Hepatocyte (in vitro differentiated cells): ENCODE data around the gene GGT6. TPM values are rescaled to one million over a fixed set of nuclear protein-coding genes. Genes with fewer than 3 reads are reported as not detected.
A peak's percentile ranks its signal among the peaks of the same experiment; 100 is the strongest.

Experiments
- DNase-seq: peaks from one replicate; pipeline ENCODE4 v3.0.0-alpha.2; 2016; ENCODE audit warnings: low spot score
- H2AFZ ChIP-seq: fragments of 200-600 bp; sonication (generic); 2 replicates; pipeline ENCODE4 v1.6.0; 2016; ENCODE audit warnings: antibody characterized with exemption, mild to moderate bottlenecking
- H3K27ac ChIP-seq: fragments of 200-600 bp; sonication (generic); 2 replicates; pipeline ENCODE4 v1.5.1; 2016; ENCODE audit warnings: mild to moderate bottlenecking
- H3K27me3 ChIP-seq: fragments of 200-600 bp; sonication (generic); 2 replicates; pipeline ENCODE4 v1.6.1; 2016
- H3K36me3 ChIP-seq: fragments of 200-600 bp; sonication (generic); replicated peaks from 2 replicates; pipeline ENCODE4 v1.5.1; 2016; ENCODE audit warnings: low read depth; ENCODE audit not compliant: insufficient read depth
- H3K4me1 ChIP-seq: fragments of 200-600 bp; sonication (generic); 2 replicates; pipeline ENCODE4 v1.5.1; 2016; ENCODE audit warnings: mild to moderate bottlenecking, moderate library complexity; ENCODE audit not compliant: insufficient read depth
- H3K4me2 ChIP-seq: fragments of 200-600 bp; sonication (generic); 2 replicates; pipeline ENCODE4 v1.6.0; 2016
- H3K4me3 ChIP-seq: fragments of 200-600 bp; sonication (generic); 2 replicates; pipeline ENCODE4 v1.5.1; 2016; ENCODE audit warnings: mild to moderate bottlenecking
- H3K79me2 ChIP-seq: fragments of 200-600 bp; sonication (generic); 2 replicates; pipeline ENCODE4 v1.6.0; 2017; ENCODE audit warnings: mild to moderate bottlenecking
- H3K9me2 ChIP-seq: fragments of 200-600 bp; sonication (generic); replicated peaks from 2 replicates; pipeline ENCODE4 v1.6.0; 2017; ENCODE audit warnings: mild to moderate bottlenecking; ENCODE audit not compliant: insufficient read depth
- H3K9me3 ChIP-seq: fragments of 200-600 bp; sonication (generic); 2 replicates; pipeline ENCODE4 v1.5.1; 2016; ENCODE audit warnings: low read depth, mild to moderate bottlenecking
- H4K20me1 ChIP-seq: fragments of 200-600 bp; sonication (generic); 2 replicates; pipeline ENCODE4 v1.6.0; 2016; ENCODE audit warnings: mild to moderate bottlenecking; ENCODE audit not compliant: insufficient read depth, poor library complexity, severe bottlenecking
- CTCF ChIP-seq: fragments of 200-600 bp; sonication (generic); IDR thresholded peaks from 2 replicates; pipeline ENCODE4 v1.5.1; 2016; ENCODE audit warnings: antibody characterized with exemption, mild to moderate bottlenecking; ENCODE audit not compliant: poor library complexity
- EZH2 ChIP-seq: fragments of 200-600 bp; sonication (generic); IDR thresholded peaks from 2 replicates; pipeline ENCODE4 v1.6.1; 2016; ENCODE audit warnings: antibody characterized with exemption, mild to moderate bottlenecking, borderline replicate concordance
- EZH2phosphoT487 ChIP-seq: fragments of 200-600 bp; sonication (generic); IDR thresholded peaks from one replicate; pipeline ENCODE4 v1.6.1; 2018; ENCODE audit warnings: antibody characterized with exemption, mild to moderate bottlenecking, low read depth, moderate library complexity; ENCODE audit not compliant: unreplicated experiment, severe bottlenecking
- WGBS: methylation state at CpG from one replicate; pipeline ENCODE4 v1.1.6; 2016; ENCODE audit warnings: low lambda C conversion rate; ENCODE audit errors: missing lambda C conversion rate; 5-methylcytosine and 5-hydroxymethylcytosine counted together
- polyA plus RNA-seq: library from polyadenylated mRNA; unstranded; fragments of >200 nt; fragmentation: Nextera tagmentation; extraction: Ambion mirVana; gene quantifications from 2 replicates; pipeline ENCODE4 v1.2.1, GENCODE V29; 2016
- total RNA-seq: library from RNA; depleted of rRNA; stranded (reverse); fragments of >200 nt; gene quantifications from 2 replicates; pipeline ENCODE4 v1.2.3, GENCODE V29; 2014

GGT6 gene
- total and polyA plus RNA-seq, 2 experiments from 2014 or later, result not detected

- Histone ChIP-seq H2AFZ (no peak overlapping the region), H3K9me2 (no peaks in the 10 kb centered on the region), H3K4me1 (peaks cover 57% of the 10 kb centered on the region), H3K79me2 (peaks cover 21% of the 10 kb centered on the region), H4K20me1 (no peaks in the 10 kb centered on the region), H3K27me3 (no peaks in the 10 kb centered on the region), H3K4me2 (no peak overlapping the region), H3K36me3 (no peaks in the 10 kb centered on the region), H3K9me3 (no peaks in the 10 kb centered on the region), H3K27ac (peak overlapping the region; percentile 96), H3K4me3 (no peak overlapping the region)
- DNase-seq, result no peak
- 99% methylated on average over 5 of the region's 5 CpGs for WGBS
- TF ChIP-seq EZH2phosphoT487 (no peak), EZH2 (no peak), CTCF (no peak)
These were observed 41.7 kb upstream of the GGT6 start for GRCh38 chr17:4602041-4602440.

DNA sequence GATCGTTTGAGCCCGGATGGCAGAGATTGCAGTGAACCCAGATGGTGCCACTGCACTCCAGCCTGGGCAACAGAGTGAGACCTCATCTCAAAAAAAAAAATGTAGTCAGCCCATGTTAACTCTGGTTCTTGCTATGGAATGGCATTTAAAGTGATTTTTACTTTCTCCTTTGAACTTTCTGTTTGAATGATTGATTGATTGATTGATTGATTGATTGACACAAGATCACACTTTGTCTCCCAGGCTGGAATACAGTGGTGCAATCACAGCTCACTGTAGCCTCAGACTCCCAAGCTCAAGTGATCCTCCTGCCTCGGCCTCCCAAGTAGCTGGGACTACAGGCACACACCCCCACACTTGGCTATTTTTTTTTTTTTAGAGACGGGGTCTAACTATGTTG, 40.9 kb upstream of the GGT6 start:
- H3K9me3 ChIP-seq, result no peaks in the 10 kb centered on the region
- TF ChIP-seq CTCF (no peak), EZH2 (no peak), EZH2phosphoT487 (no peak)
- H3K79me2 ChIP-seq, result peaks cover 28% of the 10 kb centered on the region
- peaks cover 50% of the 10 kb centered on the region for H3K4me1 ChIP-seq
- H4K20me1 ChIP-seq, result no peaks in the 10 kb centered on the region
- no peak overlapping the region for H3K4me3 ChIP-seq
- H3K9me2 ChIP-seq, result no peaks in the 10 kb centered on the region
- no peak overlapping the region for H2AFZ ChIP-seq
- H3K27ac ChIP-seq, result peak overlapping the region; percentile 96
- WGBS, result 98% methylated on average over 4 of the region's 4 CpGs
- no peak for DNase-seq
- no peaks in the 10 kb centered on the region for H3K27me3 ChIP-seq
- H3K36me3 ChIP-seq, result no peaks in the 10 kb centered on the region
- peak overlapping the region; percentile 69 for H3K4me2 ChIP-seq

DNA sequence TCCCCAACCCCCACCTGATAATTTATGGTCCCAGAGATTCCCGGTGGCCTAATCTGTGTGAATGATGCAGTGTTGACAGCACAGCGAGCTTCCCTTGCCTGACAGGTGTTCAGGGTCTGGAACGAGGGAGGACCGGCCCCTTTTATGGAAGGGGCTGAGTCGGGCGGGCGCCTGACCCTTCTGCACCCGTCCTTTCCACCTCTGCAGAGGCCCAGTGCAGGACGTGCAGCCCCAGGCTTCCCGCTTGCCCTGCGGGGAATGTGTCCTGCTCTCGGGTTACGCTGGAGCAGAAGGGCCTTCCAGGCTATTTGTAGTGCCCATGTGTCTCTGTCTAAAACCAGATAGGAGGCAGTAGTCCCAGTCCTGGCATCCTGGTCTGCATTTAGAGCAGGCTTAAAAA, 40.2 kb upstream of the GGT6 start:
- Histone ChIP-seq H3K4me1 (peaks cover 44% of the 10 kb centered on the region), H3K4me2 (peak overlapping the region; percentile 69), H4K20me1 (no peaks in the 10 kb centered on the region), H3K9me2 (no peaks in the 10 kb centered on the region), H2AFZ (no peak overlapping the region), H3K4me3 (no peak overlapping the region), H3K36me3 (no peaks in the 10 kb centered on the region), H3K79me2 (peaks cover 32% of the 10 kb centered on the region), H3K27ac (peak overlapping the region; percentile 96), H3K9me3 (no peaks in the 10 kb centered on the region), H3K27me3 (no peaks in the 10 kb centered on the region)
- peak; percentile 71 for DNase-seq
- TF ChIP-seq CTCF, result peak; percentile 13
- TF ChIP-seq EZH2, result no peak
- WGBS, result 26% methylated on average over 13 of the region's 13 CpGs
